GM19452 (cell line): ENCODE measurements around the gene GNLY.

Source experiments
- ATAC-seq: cut with Tn5 transposase; IDR thresholded peaks from one replicate; pipeline ENCODE4 v1.9.1; 2021; ENCODE audit not compliant: unreplicated experiment

The GNLY gene

DNA sequence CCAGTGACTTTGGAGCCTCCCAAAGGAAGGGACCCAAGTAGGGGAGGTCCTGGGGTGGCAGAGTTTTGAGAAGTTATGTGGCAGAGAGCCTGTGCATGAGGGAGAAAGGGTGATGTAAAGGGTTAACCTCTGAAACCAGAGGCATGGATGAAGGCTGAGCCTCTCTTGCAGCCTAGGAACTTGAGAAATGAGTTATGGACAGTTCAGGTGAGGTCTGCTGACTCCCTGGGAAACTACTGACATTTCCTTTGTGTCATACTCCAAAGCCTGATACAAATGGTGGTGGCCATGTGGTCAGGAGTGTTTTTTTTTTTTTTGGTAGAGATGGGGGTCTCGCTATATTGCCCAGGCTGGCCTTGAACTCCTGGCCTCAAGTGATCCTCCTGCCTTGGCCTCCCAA lies 12.4 kb upstream of the GNLY start:
- no peak for ATAC-seq

DNA sequence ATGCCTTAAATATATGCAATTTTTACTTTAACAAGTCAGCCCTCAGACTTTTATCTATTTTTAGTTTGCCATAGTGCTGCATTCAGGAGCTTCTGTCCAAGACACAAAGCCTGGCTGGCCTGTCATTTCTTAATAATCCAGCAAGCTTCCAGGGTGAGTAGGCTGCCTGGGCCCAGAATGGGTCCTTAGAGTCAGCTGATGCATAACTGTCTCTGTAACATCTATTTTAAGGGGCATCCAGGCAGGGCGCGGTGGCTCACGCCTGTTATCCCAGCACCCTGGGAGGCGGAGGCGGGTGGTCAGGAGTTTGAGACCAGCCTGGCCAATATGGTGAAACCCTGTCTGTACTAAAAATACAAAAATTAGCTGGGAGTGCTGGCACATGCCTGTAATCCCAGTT lies 11.8 kb upstream of the GNLY start:
- ATAC-seq = no peak

DNA sequence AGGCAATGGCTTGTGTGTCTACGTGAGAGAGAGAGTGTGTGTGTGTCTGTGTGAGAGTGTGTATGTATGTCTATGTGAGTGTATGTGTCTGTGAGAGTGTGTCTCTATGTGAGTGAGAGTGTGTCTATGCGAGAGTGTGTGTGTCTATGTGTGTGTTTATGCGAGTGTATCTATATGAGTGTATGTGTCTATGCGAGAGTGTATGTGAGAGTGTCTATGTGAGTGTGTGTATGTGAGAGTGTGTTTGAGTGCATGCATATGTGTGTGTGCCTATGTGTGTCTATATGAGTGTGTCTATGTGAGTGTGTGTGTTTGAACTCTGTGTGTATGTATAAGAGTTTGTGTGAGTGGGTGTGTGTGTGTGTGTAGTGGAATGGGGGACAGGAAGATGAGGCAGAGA lies 9.8 kb upstream of the GNLY start:
- ATAC-seq = no peak

DNA sequence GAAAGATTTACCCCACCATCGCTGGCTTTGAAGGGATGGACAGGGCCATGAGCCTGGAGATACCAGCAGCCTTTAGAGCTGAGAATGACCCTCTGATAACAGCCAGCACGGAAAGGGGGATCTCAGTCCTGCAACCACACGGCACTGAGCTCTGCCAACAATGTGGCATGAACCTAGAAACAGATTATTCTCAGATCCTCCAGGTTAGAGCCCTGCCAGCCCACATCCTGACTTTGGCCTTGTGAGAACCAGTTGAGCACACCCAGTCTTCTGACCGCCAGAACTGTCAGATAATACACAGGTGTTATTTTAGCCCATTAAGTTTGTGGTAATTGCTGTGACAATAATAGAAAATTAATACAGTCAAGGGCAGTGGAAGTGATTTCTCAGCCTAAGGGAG lies 9.4 kb upstream of the GNLY start:
- ATAC-seq = no peak

DNA sequence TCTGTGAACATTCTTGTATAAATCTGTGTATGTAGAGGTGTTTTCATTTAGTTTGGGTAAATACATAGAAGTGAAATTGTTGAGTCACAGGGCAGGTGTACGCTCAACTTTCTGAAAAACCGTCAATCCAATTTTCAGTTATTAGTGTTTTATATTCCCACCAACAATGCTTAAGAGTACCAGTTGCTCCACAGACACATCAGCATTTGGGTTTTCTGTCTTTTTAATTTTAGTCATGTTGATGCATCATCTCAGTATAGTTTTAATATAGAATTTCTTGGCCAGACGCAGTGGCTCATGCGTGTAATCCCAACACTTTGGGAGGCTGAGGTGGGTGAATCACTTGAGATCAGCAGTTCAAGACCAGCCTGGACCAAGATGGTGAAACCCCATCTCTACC lies 3.2 kb upstream of the GNLY start:
- no peak for ATAC-seq

DNA sequence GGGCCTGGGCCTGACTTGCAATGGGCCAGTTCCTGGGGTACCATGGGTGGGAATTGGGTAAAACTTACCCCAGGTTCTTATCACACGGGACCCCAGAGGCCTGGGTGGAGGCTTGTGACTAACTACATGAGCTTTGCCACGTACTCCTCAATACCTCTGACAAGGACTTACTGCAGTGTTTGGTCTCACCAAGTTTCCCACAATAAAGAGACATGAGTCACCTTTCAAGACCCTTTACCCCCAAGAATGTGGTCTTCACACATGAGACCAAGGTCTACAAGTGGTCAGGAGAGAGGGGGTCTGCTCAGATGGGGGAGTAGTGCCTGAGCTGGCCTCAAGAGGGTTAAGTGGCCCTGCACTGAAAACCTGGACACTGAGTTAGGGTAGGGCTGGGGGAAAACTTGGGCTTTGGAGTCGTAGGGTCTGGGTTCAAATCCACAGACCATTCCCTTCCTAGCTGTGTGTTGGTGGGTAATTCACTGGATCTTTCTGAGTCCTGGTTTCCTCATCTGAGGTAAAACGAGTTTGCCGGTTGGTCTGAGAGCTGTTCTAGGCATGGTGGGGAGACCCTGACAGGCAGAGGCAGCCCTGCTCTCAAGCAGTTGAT lies 2.0 kb upstream of the GNLY start:
- no peak for ATAC-seq

DNA sequence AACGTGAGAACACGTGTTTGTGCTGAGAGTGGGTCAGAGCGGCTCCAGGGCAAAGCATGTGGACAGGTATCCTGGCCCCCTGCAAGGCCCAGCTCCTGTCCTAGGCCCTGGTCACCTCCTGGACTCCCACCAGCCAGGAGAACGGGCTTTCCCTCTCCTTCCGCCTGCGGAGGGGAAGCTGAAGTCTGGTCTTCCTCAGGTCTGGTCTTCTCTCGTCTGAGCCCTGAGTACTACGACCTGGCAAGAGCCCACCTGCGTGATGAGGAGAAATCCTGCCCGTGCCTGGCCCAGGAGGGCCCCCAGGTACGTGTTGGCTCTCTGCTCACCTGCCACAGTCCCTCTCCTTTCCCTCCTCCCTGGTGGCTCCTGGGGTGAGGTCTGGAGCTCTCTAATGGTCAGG lies 963 bp downstream of the GNLY start:
- ATAC-seq = no peak

DNA sequence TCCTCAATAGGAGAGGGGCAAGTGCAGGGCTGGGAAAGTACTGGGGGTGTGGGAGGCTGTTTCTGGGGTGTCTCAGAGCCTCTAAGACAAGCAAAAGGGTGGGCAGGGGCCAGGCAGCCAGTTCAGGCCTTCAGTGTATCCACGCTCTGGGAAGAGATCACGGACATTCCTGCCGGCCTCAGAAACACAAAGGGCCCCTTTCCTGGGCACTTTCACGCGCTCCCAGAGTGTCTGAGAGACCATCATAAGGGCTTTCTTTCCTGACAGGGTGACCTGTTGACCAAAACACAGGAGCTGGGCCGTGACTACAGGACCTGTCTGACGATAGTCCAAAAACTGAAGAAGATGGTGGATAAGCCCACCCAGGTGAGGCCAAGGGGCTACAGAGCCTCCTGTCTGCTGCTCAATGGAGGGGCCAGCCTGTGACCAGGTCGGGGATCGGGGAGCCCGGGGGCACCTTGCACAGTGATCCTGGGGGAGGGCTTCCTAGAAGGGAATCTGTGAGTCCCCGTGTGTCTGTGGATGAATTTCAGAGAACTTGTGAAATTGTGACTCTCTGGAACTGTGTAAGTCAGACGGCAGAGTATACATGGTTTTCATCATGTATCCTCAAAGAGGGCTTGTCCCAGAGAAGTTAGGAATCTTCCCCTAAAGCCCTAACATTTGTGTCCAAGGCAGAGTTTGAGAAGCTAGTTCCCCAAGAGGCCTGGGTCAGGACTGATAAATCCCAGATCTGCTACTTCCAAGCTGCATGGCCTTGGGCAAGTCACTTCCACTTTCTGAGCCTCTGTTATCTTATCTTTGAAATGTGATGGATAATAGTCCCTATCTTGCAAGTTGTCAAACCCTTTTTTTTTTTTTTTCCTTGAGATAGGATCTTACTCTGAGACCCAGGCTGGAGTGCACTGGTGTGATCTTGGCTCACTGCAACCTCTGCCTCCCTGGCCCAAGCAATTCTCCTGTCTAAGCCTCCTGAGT lies 1.8 kb downstream of the GNLY start:
- ATAC-seq = no peak

DNA sequence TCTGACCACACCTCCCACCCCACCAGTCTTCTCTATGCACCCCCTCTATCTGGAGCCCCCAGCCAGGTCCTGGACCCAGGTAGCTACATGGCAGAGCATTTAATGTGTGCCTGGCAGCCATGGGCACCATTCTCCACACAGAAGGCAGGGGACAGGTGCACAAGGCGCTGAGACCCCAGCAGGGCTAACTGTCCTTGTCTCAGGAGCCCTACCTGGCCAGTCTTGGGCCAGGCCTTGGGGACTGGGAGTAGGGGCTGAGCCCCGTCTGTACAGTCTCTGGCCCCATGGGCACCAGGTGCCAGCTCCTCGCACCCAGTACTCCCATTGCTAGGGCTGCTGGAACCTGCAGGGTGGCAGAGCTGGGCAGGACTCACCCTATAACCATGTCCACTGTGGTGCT lies 2.9 kb downstream of the GNLY start:
- ATAC-seq = no peak

DNA sequence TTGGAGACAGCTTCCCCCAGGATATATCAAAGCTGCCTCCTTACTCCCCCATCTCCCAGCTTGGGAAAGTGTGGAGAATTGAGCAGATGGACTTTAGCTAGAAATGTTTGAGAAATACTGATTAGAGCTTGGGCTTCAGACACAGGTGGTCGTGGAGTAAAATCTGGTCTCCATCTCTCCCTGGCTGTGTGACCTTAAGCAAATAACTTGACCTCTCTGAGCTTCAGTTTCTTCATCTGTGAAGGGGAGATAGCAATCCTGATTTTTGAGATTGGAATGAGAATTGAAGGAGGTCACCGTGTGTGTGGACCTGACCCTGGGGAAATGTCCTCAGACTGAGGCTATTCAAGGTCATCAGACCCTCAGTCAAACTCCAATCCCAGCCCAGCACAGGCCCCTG lies 3.6 kb downstream of the GNLY start:
- ATAC-seq = no peak

DNA sequence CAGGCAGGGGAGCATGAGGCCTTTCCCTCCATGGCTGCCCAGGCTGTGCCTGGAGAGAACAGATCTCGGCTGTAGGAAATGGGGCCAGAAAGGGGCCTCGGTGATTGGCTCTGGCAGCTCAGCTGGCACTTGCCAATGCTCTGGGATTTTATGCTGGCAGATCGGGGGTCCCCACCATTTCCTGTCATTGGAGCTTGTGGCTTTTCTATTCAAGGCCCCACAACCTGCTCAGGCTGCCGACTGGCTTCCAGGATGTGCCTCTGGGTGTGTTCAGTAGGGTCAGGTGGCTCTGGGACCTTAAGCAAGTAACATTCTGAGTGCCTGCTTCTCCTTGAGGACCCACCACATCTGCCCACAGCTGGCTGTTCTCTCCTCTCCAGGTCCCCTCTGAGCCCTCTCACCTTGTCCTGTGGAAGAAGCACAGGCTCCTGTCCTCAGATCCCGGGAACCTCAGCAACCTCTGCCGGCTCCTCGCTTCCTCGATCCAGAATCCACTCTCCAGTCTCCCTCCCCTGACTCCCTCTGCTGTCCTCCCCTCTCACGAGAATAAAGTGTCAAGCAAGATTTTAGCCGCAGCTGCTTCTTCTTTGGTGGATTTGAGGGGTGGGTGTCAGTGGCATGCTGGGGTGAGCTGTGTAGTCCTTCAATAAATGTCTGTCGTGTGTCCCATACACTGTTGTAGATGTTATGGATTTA lies 4.2 kb downstream of the GNLY start:
- no peak for ATAC-seq

DNA sequence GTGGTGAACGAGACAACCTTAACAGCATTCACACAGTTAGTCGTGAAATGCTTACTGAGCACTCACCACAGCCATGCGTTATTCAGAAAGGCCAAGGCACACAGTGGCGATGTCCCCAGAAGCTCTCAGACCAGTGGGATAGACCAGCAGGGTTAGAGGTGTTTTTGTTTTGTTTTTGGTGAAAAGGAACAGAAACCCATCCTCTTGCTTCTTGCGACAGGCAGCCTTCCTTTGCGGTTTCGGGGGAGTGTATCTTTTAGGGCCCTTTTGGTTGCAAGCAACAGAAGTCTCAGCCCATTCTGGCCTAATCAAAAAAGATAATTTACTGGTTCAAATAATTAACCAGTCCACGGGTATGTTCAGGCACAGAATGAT lies 4.7 kb downstream of the GNLY start:
- ATAC-seq = no peak

DNA sequence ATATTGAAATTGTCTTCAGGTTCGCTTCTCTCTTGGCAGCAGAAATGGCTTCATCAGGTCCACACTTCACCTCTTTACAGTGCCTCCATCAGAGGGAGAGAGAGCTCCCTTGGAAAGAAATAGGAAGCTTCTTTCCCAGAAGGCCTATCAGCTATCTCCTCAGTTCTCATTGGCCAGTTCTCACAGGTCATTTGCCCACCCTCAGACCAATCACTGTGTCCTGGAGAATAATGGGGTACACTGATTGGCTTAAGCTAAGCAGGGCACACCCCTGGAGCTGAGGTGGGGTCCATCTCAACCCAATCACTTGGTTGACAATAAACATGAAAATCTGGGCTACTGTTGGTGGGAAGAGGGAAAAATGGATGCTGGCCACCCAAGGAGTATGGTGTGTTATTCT lies 5.2 kb downstream of the GNLY start:
- no peak for ATAC-seq

DNA sequence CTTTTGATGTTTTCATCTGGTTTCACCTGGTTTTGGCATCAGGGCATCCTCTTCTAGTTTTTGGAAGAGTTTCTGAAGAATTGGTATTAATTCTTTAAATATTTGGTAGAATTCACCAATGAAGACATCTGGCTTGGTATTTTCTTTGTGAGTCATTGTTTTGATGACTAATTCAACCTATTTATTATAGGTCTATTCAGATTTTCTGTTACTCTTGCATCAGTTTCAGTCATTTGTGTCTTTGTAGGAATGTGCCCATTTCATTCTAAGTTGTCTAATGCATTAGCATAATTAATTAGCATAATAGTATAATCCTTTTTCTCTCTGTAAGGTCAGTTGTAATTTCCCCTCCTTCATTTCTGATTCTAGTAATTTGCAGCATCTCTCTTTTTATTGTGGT lies 8.0 kb downstream of the GNLY start:
- no peak for ATAC-seq

DNA sequence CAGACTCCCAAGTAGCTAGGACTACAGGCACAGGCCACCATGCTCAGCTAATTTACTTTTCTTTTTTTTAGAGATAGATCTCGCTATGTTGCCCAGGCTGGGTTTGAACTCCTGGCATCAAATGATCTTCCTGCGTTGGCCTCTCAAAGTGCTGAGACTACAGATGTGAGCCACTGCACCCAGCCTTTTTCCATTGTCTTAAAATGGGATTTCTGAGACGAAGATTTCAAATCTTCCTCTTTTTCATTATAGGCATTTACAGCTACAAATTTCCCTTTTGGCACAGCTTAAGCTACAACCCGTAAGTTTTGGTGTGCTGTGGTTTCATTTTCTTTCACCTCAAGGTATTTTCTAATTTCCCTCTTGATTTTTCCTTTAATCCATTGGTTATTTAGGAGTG lies 8.6 kb downstream of the GNLY start:
- no peak for ATAC-seq

DNA sequence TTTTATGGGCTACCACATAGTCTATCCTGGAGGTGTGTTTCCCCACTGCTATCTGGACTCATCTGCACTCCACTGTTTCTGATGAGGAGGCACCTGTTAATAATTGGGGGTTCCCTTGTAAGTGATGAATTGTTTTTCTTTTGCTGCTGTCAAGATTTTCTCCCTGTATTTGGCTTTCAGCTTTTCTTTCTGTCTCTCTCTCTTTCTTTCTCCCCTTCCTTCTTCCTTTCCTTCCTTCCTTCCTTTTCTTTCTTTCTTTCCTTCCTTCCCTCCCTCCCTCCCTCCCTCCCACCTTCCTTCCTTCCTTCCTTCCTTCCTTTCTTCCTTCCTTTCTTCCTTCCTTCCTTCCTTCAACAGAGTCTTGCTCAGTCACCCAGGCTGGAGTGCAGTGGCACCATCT lies 9.2 kb downstream of the GNLY start:
- no peak for ATAC-seq

DNA sequence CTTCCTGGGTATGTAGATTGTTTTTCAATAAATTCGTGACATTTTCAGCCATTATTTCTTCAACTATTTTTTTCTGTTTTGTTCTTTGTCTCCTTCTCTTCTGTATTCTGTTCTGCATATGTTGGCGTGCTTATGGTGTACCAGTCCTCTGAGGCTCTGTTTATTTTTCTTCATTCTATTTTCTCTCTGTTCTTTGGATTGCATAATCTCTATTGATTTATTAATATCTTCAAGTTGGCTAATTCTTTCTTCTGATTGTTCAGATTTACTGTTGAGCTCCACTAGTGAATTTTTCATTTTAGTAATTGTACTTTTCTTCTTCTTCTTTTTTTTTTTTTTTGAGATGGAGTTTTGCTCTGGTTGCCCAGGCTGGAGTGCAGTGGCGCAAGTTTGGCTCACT lies 9.9 kb downstream of the GNLY start:
- ATAC-seq = no peak

DNA sequence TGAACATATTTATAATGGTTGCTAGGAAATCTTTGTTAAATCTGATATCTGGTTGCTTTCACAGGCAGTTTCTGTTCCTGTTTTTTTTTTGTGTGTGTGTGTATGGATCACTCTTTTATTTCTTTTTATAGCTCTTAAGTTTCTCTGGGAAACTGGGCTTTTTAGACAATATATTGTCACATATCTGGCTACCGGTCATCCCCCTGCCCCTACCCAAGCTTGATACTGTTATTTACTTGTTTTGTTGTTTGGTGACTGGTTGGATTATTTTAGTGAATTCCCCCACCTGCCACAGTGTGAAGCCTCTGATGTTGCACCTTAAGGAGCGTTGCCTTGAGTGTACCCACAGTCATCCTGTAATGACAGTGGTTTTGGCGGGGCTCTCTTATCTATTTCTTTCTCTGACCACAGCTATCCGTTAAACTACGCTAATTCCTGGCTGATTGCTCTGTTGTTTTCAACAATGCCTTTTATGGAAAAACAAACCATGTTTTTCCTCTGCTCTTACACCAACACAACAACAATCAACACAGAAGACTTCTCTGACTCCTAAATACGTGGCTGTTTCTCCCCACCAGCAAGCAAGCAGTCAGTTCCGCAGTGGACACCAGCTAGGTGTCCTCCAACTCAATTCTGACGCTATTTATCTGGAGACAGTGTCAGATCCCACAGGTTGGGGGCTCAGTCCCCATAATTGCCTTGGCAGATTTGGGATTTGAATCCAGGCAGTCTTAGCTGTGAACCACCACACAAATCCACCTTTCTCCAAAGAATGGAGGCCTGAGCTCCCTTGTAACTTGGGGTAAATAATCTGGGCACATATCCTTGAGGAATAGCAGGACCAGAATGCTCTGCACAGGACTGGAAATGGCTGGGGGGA lies 10.9 kb downstream of the GNLY start:
- ATAC-seq = peak; percentile 62

DNA sequence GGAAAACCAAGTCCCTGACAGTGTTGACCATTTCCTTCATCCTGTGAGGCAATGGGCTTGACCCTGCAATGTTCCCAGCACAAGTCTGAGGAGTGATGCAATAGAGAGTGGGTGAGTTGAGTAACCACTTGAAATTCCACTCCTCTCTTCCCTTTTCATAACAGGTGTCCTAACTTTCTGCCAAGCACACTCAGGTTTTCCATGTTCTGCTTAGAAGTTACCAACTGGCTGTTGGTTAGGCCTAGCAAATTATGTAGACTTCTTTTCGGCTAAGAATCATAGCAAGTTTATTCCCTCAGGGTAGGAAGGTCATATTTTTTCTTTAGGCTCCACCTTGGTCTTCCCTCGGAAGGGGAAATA lies 11.5 kb downstream of the GNLY start:
- no peak for ATAC-seq

DNA sequence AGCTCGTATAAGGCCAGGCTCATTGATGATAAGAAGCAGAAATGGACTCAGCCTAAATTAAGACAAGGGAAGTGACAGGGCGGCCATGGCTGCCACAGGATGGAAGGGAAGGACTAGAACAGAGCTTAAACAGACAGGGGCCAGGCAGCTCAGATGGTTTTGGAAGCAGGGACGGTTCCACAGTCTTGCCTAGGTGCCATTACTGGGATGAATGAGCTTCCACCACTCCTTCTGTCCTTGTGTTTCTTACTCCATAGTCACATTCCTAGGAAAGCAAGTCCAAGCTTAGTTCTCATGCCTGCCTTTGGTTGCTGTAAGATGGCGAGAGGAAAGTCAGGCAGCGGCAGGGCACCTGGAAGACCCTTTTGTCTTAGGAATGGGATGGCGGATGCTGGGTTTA lies 11.9 kb downstream of the GNLY start:
- ATAC-seq = no peak

DNA sequence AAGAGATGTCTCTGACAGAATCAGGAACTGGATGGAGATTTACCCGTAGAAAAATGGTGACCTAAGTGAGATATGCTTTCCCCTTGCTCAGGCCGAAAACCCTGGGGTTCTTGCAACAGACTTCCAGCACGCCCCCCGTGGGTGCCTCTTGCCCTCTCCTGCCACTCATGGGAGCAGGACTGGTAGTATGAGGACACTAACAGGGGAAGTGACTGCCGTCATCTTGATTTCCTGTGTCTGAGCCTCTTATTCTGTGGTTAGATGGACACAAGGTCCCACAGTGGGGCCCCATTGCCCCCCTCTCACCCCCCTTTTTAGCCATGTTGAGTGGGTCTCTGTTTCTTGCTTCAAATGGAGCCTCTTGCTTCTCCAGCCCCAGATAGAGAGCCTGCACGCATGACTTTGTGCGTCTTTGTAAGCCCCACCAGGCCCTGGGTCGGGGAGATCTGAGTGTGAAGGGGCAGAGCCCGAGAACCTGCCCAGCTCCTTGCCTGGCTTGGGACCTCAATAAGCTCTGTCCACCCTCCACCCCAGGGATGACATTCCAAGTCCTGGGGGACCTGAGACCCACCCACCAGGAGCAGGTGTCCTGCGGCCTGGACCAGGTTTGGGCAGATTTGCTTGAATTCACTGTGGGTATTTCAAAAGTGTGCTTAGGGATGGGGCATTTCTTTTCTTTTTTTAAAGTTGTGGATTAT lies 12.6 kb downstream of the GNLY start:
- ATAC-seq = no peak
